HG02981 (cell line): Measurements from ENCODE around the gene AQP12A.
"Not testable (repeated sequence)": the region's sequence is repeated elsewhere in the genome, so short reads cannot be mapped to it uniquely, and the experiment has no call there.

Source experiments
- ATAC-seq: cut with Tn5 transposase; IDR thresholded peaks from one replicate; pipeline ENCODE4 v1.9.1; 2021; ENCODE audit warnings: mild to moderate bottlenecking, moderate library complexity; ENCODE audit not compliant: unreplicated experiment

The AQP12A gene, protein sequence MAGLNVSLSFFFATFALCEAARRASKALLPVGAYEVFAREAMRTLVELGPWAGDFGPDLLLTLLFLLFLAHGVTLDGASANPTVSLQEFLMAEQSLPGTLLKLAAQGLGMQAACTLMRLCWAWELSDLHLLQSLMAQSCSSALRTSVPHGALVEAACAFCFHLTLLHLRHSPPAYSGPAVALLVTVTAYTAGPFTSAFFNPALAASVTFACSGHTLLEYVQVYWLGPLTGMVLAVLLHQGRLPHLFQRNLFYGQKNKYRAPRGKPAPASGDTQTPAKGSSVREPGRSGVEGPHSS

DNA sequence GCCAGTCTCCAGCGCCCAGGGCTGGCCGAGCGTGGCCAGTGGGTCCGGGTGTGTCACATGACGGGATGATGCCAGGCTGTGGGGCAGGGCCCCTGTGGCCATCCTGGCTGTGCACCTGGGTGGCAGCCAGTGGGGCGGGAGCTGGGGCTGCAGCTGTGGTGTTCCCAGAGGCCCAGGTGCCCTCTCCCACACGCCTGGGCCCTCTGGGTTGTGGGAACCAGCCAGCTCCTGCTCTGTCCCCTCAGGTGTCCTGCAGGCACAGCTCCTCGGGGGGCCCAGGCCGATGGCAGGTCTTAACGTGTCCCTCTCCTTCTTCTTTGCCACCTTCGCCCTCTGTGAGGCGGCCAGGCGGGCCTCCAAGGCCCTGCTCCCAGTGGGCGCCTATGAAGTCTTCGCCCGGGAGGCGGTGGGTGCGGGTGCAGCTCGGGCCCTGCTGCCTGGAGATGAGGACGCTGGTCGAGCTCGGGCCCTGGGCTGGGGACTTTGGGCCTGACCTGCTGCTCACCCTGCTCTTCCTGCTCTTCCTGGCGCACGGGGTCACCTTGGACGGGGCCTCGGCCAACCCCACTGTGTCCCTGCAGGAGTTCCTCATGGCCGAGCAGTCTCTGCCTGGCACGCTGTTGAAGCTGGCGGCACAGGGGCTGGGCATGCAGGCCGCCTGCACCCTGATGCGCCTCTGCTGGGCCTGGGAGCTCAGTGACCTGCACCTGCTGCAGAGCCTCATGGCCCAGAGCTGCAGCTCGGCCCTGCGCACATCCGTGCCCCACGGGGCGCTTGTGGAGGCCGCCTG lies at the start of gene AQP12A:
Gene AQP12A (plus strand): TSS at position 236 of the 790 bp plus-strand sequence. CDS start 48 bp downstream, at position 284.
- ATAC-seq: not testable (repeated sequence)

DNA sequence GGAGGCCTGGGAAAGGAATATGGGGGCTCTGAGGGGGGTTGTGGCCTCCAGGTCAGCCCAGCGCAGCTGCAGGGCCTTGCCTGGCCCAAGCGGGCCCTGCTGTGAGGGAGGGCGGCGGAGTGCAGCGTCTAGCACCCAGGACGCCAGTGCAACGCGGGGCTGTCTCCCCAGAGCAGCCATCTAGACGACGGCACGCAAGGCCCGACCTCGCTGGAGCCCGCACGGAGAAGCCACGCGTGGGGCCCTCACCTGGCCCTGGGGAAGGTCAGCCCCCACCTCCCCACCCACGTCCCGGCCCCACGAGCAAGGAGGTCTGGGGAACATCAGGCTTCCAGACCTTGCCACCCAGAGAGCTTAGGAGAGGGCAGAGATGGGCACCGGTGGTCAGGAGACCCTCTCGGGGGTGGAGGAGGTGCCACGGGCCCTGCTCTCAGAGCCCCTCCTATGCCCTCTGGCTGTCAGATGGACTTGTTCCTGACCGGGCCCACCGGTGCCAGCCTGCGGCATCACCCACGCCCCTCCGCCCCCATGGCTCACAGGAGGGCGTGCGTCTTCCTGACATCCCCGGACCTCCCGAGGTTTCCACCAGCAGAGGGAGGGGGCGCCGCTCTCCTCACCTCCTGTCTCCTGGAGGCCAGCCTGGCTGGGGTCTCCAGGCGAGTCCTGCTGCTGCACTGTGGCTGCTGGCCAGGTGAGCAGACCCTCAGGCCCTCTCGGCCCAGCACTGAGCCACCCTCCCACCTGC lies 49.4 kb upstream of the AQP12A start:
- no peak for ATAC-seq

DNA sequence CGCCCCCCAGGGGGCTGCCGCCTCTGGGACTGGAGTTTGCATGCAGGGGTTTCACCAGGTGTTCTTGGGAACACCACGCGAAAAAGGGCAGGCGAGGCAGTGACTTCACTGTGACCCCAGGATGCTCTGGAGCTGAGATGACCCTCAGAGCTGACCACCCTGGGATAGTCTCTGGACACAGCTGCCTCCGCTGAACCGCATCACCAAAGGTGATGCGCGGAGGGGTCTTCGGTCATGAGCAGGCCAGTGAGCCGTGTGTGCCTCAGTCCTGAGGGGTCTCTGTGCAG lies 48.9 kb upstream of the AQP12A start:
- no peak for ATAC-seq

DNA sequence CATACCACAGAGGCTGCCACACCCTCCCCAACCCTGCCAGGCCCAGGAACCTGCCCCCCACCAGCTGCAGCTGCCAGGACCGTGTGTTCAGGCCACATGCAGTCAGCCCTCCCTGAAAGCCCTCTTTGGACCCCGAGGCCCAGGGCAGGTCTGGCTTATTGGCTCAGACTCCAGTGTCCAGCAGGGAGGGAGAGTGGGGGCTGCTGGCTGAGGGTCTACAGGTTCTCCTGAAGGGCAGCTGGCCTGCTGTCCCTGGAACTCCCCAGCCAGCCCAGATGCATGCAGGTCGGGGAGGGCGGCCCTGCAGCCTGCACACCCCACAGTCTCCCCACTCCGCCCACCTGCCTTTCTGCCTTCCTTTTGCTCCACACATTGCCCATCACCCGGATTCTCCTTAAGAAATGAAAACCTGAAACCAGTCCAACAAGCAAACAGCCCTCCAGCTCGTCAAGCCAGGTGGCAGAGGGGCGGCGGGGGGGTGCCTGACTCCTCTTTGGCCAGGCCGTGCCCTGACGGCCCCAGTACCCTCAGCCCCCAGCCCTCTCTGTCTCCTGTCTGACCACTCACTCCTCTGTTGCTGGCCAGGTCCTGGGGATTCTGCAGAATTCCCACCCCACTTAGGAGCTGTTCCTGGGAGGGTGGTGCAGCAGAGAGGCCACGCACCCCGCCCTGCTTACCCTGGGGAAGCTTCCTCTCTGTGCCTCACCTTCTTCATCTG lies 48.4 kb upstream of the AQP12A start:
- no peak for ATAC-seq

DNA sequence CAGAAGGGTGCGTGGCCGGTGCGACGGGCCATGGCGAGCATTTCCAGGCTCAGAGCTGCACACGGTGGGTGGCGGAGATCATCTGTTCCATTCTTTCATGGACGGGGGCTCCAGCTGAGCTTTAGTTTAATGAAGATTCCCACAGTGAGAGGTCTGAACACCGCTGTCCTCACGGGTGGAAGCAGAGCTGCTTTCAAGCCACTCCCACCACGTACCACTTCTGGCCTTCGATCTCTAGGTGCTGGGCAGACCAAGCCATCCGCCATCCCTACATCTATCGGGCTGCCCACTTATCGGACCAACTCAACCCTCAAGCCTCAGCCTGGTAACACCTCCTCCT lies 47.9 kb upstream of the AQP12A start:
- ATAC-seq: no peak

DNA sequence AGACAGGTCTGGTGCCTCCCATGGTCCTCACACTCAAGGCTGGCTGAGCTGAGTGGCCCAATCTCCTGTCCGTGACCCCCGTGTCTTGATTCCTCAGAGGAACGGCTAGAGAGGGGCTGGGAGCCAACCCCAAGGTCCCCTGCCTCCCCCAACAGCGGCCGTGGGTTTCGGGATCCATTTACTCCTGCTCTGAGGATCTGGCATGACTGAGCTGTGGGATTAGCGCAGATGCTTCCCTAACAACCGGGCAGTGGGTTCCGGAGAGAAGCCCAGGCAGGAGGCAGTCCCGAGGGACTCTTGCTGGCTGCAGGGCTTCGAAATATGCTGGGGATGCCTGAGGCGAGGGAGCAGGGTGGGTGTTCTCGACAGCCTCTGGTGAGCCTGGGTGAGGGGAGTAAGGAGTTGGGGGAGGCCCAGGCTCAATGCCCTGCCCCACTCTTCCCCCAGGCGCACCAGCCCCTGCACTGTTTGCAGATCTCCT lies 47.5 kb upstream of the AQP12A start:
- ATAC-seq: no peak

DNA sequence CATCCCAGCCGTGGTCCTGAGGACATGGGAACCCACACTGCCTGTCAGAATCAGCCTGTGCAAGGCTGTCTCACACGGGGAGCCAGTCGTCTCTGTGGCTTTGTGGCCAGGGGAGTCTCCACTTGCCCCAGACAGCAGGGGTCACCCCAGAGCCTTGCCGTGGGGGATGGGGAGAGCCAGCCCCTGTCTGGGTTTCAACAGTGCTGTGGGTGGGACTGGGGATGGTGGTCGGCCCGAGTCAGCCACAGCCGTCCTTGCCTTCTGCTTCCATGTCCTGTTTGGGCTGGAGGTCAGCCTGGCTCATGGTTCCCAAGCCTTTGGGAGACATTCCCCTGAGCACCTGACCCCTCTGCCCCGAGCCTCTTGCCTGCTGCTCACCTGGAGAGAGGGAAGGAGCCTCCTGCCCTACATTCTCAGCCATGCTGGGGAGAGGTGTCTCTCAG lies 46.8 kb upstream of the AQP12A start:
- no peak for ATAC-seq

DNA sequence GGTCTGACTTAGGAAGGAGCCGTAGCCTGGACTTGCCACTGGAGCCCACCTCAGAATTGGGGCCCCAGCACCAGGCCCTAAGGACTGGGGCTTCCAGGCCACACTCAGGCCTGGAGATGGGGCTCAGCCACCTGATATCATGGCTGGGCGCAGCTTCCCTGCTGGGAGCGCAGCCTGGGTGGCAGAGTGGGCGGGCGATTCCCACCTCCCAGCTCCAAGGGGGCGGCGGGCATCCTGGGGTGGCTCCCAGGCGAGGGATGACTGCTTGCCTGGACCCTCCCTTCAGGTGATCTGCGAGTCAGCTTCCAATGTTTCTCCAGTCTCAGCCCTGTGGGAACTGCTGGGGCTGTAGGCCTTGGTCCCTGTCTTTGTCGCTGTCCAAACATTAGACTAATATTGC lies 46.3 kb upstream of the AQP12A start:
- no peak for ATAC-seq

DNA sequence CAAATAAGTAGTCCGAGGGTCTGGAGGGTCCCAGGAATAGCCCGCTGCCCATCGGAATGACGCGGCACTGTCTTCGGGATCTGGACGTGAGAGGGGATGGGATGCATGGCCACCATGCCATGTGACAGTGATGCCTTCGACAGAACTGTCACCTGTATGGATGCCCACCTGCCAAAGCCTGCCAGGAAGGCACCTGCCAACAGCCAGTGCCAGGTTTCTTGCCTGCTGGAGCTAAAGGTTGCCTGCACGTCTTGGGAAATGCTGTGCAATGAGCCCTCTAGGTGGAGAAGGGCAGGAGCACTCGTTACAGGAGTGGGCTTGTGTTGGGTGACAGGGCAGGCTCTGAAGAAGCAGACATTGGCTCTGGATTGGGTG lies 45.9 kb upstream of the AQP12A start:
- ATAC-seq: no peak

DNA sequence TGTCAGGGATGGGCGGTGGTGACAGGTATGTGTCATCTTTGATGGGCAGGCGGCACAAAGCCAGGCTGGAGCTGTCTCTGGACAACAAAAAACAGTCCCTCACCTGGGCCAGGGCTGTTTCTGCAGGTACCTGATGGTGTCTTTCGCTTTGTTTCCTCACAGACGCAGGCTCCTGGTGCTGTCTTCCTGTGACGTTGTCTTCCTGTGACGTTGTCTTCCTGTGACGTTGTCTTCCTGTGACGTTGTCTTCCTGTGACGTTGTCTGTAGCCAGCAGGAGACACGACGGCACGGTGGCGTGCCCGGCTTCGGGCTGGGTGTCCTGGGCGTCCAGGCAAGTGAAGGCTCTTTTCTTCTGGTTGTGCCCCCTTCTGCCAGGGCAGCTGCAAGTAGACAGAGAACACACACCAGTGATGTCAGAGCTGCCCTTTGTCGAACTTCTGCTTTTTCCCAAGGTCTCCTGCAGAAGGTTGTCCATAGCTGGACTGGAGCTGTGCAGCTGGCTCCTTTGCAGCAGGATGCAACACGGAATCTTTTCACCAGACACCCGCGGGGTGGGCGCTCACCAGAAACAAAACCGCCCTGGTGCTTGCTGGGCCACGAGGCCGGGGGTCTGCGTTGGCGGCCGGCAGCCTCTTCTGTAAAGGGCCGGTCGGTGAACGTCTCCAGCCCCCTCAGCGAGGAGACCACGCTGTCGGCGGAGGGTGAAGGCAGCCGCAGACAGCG lies 45.3 kb upstream of the AQP12A start:
- no peak for ATAC-seq

DNA sequence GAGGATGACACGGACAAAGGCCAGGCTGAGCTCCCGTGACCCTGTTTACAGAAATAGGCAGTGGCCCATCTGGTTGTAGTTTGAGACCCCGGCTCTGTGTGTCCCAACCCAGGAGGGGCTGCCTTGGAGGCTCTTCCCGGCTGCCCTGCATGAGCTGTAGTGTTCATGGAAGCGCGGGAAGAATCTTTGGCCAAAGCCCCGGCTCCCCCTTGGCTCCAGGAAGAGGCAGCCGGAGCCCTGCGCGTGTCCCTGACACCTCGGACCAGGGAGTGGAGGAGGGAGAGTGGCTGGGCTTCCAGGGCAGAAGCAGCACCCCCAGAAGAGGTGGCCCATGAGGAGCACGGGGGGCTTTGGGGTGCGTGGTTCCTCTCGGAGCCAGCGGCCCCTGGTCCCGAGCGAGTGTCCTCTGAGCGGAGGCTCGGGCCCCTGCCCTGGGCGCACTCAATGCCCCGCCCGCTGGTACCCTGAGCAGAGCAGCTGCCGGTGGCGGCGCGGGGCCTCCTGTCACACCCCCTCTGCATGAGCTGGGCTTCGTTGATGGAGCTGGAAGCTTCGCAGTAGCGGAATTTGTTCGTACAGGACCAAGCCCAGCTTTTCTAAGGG lies 44.7 kb upstream of the AQP12A start:
- ATAC-seq: no peak

DNA sequence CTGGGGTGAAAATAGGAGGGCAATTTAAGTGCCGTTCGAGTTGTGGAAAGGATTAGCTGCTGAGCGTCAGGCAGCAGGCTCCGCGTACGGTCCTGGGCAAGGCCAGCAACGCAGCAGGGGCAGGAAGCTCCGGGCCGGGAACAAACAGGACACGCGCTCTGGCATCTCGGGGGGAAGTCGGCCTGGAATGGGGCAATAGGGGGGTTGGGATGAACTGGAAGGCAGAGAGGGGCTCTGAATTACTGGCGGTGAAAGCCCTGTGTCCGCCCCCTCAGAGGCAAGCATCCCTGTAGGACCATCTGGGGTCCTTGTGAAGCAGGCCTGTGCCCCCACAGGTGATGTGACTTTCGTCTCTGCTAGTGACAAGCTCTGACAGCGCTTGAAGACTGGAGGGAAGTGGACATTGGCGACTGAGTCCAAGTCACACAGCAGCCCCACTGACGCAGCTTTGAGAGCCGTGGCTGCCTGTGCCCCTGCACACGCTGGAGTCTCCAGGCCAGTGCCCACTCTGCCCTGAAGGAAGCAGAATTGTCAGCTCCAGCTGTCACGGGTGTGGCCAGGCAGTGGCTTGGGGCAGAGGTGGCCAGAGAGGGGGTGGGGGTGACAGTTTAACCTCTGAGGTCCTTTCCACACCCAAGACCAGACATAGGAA lies 44.0 kb upstream of the AQP12A start:
- ATAC-seq: no peak

DNA sequence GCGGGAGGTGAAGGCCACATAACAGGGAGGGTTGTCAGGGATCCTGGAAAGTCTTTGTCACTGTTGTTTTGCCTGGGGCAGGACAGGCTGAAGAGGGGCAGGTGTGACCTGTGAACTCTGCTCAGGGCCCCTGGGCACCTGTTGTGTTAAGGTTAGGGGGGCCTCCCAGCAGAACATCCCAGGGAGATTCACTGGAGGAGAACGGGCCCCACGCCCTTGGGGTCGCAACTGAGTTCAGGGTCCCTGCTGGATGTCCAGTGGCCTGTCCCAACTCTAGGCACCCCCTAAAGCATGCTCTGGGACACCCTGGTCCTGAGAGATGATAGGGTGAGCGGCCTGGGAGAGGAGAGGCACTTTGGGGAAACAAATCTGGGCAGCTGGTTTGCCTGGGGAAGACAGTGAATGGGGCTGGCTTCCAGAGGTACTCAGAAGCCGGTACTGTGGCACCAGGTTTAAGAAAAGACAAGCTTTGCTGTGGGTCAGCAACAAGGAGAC lies 43.5 kb upstream of the AQP12A start:
- no peak for ATAC-seq

DNA sequence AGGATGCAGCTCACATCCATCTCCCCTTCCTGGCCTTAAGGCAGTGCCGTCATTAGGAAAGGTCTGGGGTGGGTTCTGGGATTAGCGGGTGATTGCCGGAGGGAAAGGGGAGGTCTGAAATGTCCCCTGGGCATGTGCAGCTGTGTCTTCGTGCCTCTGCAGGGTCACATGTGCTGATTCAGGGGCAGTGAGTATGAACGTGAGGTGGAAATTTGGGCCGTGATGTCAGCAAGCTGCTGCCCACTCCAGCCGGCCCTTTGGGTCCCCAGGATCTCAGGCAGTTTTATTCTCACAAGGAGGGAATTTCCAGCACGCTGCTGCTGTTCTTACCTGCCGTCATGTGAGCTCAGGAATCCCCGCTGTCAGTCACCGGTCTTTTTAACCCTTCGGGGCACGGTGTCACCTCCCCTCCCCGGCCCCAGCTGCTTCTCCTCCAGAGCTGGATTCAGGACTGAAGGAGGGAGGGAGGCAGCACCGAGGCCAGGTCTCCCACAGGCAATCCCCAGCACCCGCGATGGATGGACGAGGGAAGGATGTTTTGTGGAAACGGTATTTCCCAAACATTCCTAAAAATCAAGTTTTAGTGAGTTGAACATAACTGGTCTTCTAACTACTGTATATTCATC lies 42.9 kb upstream of the AQP12A start:
- ATAC-seq: no peak

DNA sequence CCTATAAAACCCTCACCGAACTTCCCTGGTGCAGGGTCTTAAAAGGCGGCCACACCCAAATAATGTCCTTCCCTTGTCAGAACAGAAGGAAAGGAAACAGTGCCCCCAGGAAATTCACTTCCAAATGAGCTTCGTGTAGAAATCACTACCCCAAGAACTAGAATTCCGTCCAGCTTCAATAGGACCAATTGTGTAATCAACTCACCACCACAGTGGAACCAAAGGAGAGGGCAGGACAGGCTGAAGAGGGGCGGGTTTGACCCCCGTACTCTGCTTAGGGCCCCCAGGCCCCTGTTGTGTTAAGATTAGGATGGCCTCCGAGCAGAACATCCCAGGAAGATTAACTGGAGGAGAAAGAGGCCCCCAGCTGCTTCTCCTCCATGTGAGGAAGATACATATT lies 42.3 kb upstream of the AQP12A start:
- no peak for ATAC-seq

DNA sequence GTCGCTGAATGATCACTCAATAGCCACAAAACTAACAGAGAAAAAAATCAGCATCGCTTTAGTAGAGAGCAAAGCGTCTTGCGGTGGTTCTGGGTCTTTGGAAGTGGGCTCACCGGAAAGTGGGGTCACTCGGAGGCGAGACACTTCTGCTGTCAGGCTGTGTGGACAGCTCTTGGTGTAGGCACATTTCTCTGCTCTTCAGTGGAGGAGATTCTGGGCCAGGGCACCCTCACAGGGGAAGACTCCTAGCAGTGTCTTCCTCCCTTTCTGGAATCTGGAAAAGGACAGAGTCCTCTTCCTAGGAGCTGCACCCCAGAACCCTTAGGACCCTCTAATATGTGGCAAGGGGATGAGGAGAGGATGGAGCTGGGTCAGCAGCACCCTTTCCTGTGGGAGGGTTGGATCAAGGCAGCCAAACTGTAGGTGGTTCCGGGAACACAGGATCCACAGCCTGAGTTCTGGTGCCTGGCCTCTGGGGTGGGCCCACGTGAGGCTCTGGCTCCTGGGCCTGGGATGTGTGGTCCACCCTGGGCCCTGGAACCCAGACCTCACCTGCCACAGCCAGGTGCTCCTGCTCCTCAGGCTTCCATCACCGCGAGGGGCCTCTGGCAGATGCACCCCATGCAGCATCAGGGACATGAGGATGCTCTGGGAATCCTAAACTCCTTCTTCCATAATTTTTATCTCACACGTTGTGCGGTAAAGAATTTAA lies 41.3 kb upstream of the AQP12A start:
- no peak for ATAC-seq

DNA sequence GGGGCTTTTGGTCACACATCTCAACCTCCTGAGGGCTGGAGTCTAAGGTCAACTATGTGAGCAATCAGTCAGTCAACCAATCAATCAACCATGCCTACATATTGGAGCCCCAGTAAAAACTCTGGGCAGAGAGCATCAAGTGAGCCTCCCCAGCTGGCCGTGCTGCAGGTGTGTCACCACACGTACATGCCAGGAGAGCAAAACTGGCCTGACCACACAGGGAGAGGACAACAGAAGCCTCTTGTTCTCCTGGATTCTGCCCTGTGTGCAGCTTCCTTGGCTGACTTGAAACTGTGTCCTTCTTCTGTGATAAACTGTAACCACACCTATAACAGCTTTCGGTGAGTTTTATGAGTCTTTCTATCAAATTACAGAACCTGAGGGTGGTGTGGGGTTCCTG lies 40.5 kb upstream of the AQP12A start:
- ATAC-seq: no peak
